Activated CD8-positive, alpha-beta memory T cell treated with anti-CD3 and anti-CD28 coated beads for 4 hours (primary cell): ENCODE measurements around the gene TRPM2.

Experiments
- DNase-seq, 2 donors: peaks; one replicate each; pipeline ENCODE4 v3.0.0-alpha.2; 2020; ENCODE audit warnings: low read depth in 2 of 2

The TRPM2 gene

DNA sequence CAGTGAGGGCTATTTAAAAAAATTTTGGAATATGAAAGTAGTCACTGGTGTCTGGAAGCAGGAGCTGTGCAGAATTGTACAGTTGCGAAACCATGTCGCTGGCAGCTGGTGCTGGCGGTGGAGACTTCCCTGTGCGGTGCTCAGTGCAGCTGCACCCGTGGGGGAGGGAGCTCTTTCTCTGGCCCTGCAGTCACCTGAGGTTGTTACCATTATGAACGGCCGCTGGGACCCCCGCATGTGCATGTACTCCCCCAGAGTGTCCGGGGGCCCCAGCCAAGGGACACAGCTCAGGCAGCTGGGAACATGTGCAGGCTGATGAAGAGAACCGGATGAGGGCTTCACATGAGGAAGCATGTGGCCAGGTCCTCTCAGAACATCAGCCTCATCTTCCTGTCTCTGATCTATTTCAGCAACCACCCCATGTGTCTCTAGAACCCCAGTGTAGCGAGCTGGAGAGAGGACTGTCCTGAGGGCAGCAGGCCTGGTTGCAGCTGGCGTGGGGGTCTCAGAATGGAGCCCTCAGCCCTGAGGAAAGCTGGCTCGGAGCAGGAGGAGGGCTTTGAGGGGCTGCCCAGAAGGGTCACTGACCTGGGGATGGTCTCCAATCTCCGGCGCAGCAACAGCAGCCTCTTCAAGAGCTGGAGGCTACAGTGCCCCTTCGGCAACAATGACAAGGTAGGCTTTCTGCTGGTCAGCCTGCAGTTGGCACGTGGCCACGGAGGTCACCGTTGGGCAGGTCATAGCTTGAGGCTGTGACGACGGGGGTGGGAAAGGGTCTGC, at the start of gene TRPM2:
TRPM2 (plus strand) TSS at position 431 of the 780 bp plus-strand sequence; CDS start at position 511, 80 bp downstream.
- no peak for DNase-seq

DNA sequence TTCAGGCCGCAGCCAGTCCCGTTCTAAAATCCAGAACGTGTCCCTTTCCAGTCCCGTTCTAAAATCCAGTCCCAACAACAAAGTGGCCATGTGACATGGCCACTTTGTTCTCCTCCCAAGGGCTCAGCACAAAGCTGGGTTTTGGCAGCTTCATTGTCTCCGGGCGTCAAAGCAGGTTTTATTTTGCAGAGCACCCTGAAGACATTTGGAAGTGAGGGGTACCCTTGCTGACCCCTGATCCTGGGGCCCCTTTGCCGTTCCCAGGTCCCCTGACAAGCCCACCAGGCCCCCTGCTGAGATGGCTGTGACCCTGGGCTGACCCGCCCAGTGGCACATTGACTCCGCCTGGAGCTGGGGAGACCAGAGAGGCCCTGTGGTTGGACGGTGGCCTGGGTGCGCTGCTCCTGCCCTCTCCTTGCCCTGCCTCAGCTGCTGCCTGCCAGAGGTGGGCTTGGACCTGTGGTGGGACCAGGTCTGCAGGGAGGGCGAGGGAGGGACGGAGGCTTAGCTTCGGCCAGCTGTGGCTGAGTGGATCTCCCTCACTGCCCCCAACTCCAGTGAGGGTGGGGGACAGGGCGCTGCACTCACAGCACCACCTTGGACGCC, 49.3 kb upstream of the TRPM2 start:
- DNase-seq: no peak

DNA sequence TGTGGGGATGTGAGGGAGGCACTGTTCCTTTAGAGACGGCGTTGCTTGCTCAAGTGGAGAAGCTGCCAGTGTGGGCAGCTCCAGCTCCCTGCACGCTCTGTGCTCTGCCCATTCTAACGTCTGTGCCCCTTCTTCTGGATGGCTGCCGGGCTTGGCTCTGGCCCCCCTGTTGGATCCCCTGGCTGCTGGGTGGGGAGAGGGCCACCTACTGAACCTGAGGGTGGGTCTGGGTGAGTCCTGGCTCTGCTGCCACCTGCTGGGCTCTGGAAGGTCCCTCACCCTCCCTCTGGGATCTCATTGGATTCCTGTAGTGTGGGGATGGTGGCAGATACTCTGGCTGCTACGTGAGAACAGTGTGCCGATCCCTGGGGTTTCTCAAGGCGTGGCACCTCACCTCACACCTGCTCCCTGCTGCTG, 48.5 kb upstream of the TRPM2 start:
- no peak for DNase-seq

DNA sequence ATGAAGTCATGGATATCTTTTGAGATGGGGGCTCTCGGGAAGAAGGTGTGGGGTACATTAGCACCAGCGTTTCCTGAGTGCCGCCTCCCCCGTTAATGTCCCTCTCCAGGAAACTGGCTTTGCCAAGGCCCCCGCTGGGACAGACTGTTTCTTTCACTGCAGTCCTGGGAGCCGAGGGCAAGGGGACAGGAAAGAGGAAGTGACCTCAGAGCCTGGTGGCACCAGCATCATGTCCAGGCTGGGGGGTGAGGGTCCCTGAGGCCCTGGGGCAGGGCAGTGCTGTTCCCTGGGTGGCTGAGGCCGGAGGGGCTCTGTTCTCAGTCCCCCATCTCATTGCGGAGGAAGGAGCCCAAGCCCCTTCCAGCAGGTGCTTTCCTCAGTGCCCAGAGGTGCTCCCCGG, 47.7 kb upstream of the TRPM2 start:
- no peak for DNase-seq

DNA sequence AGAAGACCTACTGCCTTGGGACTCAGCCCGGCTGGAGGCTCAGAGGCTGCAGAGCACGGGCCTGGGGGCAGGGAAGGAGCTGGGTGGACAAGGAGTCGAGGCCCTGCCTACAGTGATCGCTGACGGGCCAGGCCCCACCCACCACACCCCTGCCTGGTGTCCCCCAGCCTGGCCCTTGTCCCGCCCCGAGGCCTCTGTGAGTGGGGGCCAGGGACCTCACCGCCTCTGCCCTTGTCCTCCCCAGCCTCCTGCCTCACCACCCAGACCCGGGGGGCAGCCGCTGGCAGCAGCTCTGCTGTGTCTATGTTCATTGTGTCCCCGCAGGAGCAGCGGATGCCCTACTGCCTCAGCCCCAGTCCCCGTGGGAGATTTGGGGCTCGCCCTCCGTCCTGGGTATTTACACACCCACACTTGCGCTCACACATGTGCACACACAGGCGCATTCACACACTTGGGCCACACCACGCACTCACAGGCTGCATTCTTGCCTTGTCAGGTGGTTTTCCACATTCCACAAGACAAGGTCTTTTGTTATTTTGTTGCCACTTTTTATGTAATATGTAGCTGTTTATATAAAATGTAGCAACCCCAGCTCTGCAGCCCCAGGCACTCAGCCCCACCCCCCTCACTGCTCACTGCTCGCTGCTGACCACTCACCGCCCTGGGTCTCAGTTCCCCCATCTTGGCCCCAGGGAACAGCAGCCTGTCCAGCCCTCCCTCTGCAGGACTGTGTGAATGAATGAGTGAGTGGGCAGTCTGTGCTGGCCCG, 46.3 kb upstream of the TRPM2 start:
- no peak for DNase-seq

DNA sequence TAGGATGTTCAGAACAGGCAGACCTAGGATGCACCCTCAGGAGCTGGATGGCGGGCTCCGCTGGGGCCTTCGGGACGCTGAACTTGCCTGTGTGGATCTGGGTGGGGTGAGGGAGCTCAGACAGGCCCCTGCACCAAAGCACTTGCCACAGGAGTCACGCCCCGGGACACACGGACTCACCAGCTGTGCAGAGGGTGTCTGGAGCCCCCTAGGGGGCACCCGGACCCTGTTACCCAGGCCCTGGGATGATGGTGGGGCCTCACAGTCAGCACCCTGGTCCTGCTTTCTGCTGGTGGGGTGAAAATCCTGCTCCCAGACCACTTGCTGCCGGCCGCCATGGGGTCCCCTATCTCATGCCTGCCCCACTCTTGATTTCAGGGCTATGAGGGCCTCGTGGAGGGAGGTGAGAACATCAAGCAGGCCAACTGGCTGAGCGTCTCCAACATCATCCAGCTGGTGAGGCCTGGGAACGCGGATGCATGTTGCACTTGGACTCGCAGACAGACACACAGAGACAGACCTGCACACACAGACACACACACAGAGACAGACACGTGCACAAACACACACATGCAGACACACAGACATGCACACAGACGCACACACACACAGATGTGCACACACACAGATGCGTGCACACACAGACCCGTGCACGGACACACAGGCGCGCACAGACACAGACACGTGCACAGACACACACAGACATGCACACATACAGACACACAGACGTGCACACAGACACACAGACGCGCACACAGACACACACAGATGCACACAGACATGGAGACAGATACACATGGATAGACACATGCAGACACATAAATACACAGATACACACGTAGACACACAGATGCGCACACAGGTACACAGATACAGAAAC, 42.6 kb upstream of the TRPM2 start:
- no peak for DNase-seq

DNA sequence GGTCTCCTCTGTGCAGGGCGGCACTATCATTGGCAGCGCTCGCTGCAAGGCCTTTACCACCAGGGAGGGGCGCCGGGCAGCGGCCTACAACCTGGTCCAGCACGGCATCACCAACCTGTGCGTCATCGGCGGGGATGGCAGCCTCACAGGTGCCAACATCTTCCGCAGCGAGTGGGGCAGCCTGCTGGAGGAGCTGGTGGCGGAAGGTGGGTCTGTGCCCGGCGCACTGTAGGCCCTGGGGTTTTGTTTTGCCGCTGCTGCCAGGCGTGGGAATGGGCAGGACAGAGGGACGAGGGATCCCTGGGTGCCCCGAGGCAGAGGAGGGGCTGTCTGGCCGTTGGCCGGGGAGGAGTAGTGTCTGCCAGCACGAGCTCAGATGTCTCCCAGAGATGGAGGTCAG, 41.3 kb upstream of the TRPM2 start:
- no peak for DNase-seq

DNA sequence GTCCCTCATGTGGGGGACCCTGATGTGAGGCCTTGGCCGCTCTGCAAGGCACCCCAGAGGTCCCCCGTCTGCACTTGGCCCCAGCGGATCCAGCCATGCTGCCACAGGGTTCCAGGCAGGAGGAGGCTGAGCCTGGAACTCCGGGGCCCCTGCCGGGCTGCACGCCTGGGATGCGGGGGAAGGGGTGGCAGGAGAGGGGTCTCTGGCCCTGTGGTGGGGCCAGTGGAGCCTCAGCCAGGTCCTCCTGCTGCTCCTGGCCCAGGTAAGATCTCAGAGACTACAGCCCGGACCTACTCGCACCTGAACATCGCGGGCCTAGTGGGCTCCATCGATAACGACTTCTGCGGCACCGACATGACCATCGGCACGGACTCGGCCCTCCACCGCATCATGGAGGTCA, 40.7 kb upstream of the TRPM2 start:
- no peak for DNase-seq

DNA sequence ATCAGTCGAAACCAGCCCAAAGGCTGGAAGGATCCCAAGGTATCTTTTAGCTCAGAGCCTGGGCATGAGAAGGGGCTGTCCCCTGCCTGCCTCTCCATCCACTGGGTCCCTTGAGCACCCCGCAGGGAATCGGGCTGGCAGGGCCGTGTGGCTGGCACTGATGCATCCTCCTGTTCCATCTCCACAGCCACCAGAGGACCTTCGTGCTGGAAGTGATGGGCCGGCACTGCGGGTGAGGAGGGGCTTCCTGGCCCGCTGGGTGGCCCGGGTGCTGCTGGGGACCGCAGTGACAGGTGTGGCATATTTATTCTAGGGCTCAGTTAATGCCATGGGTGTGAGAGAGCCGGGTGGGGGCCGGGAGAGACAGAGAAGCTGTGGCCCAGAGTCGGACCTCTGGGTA, 40.0 kb upstream of the TRPM2 start:
- no peak for DNase-seq

DNA sequence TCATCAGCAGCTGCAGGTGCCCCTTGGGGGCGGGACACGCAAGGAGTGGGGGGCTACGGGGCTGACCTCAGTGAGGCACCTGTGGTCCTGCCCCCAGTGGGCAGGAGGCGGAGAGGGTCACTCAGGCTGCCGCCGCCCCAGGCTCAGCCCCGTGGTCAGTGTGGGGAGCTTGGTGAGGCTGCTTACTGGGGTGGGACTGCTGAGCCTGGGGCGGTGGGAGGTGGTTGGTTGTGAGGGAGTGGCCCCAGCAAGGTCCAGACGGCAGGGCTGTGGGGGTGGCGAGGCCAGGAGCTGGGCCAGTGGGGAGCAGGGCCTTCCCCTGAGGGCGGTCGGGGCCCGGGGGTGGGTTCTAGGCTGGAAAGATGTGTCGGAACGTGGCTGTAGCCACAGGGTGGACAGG, 39.3 kb upstream of the TRPM2 start:
- no peak for DNase-seq

DNA sequence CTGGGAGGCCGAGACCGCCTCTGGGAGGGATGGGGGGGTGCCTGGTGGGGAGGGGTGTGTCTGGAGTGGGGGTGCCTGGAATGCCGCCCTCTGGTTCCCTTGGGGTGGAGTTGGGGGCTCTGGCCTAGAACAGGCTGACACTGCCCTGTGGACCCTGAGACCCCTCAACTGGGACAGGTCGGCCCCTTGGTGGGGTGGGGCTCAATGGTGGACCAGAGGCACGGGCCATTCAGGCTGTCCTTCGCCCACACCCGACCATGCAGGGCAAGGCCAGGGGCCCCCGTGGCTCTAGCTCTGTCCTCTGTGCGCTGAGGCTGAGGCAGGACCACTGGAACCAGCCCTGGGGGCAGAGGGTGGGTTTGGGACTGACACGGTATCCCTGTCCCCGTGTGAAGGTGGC, 38.9 kb upstream of the TRPM2 start:
- DNase-seq: no peak

DNA sequence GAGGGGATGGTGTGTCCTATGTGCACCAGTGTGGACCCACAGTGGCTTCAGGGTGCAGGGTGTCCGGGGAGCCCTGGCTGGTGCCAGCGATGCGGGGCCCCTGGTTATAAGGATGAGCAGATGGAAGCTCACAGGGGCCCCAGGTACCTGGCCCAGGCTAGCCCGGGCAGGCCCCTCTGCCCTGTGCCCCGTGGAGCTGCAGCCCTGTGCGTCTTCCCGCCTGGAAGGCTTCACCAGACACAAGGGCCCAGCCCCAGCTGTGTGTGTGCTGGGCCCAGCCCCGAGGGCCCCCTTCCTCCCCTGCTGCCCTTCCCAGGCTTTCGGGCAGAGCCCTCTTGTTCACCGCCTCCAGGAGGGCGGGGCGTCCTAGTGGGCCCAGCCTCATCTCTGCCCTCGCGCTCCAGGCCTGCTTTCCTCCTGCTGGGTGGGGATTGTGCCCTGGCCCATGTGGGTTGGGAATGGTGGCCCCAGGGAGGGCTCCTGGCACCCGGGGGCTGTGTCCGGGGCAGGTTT, 37.7 kb upstream of the TRPM2 start:
- DNase-seq: no peak

DNA sequence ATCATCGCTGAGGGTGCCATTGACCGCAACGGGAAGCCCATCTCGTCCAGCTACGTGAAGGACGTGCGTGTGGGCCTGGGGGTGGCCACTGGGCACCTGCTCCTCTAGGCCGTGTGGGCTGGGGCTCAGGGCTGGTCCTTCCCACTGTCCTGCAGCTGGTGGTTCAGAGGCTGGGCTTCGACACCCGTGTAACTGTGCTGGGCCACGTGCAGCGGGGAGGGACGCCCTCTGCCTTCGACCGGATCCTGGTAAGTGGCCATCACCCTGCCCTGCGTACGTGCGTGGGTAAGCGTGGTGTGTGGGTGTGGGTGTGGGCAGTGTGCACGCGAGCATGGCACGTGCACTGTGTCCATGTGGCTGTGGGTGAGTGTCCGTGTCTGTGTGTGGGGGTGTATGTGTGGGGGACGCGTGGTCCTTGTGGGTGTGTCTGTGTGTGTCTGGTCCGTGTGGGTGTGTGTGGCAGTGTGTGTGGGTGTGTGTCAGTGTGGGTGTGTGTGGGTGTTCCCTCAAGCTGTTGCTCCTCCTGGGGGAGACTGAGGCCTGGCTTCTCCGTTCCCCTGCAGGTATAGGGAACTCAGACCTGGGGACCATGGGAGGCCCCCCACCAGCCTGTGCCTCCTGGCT, 37.0 kb upstream of the TRPM2 start:
- no peak for DNase-seq

DNA sequence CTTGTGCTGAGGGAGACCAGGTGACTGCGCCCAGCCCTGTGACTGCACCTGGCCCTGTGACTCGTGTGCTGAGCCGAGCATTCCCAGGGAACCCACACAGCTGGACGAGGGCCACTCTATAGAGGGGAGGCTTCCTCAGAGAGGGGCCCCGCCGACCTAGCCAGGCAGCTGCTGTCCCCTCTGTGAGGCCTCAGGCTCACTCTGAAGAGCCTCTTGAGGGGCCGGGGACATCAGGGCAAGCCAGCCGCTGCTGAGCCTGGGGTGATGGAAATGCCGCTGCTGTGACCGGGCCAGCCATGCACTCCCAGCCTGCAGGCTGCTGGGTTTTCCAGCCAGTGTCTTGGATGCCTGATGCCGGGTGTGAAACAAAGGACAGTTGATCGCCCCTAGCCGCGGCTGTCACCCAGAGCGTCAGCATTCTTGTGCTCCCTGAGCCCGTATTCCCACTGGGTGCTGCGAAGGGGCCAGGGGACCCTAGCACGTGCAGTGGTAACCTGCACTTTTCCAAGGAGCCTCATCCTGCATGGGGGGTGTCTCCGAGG, 36.1 kb upstream of the TRPM2 start:
- no peak for DNase-seq

DNA sequence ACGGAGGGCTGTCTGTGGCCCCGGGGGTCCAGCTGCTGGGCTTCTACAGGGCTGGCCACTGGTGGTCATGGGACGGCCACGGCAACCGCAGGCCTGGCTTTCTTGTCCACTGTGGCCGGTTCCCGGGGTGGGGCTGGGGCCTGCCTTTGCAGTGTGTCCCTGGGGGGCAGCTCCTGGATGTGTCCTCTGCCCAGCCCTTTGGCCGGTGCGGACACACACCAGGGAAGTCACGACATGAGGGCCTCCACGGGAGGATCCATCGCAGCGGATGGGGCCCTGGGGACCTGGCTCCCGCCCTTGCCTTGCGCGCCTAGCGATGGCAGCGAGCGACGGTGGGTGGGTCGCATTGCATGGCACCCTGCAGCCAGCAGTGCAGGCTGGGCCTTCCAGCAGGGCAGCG, 35.5 kb upstream of the TRPM2 start:
- DNase-seq: no peak

DNA sequence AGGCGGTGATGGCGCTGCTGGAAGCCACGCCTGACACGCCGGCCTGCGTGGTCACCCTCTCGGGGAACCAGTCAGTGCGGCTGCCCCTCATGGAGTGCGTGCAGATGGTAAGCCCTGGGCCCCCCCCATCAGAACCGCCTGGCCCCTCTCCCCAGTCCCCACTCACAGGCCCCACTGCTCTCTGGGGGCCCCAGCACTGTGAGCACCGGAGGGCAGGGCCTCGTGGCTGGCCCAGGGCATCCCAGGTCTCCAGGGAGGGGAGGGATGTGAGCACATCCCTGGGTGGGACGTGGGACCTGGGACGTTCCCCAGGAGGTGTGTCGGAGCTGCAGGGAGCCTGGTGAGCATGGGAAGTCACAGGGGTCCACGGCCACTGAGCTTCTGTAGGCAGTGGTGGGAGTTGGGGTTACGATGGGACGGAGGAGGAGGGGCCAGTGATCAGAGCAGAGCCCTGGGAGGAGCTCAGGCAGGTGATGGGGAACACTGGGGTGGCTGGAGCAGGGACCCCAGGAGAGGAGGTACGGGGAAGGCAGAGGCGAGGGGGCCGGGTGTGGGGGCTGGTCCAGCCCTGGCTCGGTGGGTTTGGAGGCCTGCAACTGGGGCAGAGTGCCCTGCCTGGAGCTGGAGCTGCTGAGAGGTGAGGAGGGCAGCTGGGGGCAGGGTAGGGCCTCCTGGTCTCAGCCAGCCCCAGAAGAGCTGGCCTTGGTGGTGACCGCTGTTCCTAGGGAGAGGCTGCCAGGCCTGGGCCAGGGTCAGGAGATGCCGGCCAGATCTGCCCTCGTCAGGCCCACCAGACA, 34.7 kb upstream of the TRPM2 start:
- DNase-seq: no peak

DNA sequence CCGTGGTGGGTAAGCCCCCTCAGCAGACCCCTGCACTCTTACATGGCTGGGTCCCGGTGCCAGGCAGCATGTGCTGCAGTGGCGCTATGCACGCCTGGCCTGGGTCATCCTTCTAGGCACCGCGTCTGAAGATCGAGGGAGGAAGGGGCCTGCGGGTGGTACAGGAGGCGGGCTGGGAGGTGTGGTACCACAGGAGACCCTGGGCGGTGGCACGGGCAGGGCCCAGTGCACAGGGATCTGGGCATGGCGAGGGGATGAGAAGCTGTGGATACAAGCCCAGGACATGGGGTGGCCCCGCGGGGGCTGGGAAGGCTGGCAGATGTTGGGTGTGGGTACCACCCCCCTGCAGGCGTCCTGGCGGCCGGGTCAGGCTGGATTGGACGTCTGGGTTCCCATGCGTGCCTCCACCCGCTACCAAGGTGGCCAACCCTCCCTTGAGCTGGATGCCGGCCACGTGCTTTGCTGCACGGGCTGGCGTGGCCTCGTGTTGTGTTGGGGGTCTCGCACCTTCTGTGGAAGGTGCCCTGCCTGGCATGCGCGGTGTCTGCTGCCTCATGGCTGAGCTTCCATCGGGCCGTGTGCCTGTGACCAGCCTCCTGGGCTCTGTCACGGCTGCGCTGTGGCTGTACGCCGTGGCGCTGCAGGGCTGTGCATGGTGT, 33.9 kb upstream of the TRPM2 start:
- DNase-seq: no peak

DNA sequence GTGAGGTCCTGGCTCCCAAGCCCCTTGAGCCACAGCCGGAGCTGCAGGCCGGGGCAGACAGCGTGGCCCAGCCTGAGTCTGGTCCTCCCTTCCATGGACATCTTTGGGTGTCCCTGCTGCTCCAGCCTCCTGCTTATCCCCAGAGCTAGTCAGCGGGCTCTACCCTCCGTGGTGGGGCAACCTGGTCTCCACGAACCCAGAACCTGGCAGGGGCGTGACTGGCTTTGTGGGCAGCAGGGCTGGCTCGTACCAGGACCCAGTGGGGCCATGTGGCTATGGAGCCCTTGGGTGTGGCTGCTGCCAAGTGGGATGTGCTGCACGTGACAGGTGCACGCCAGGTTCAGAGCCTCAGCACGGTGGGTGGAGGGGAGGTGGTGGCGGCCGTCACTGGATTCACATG, 32.6 kb upstream of the TRPM2 start:
- DNase-seq: no peak

DNA sequence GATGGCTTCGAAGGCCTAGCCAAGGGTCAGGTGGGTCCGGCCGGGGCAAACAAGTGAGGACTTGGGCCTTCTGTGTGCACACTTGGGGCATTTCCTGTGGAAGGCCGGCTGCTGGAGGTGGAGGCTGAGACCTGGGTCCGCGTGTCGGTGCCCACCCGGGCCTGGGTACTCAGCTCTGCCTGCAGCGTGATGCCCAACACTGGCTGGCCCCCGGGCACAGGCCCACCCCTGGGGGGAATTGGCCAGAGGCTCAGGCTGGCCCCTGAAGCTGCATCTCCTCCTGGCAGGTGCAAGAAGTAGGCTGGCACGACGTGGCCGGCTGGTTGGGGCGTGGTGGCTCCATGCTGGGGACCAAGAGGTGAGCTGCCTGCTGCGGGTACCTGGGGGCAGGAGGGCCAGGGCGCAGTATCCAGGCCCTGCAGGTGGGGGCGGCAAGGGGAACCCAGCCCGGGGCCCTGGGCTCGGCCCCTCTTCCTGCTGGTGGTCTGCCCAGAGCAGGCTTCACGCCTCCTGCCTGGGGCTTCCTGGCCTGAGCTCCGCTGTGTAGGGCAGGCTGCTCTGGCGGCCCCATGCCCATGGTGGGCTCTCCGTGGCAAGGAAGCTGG, 31.5 kb upstream of the TRPM2 start:
- DNase-seq: no peak
